ENCODE data around the gene THSD4. TPM values are rescaled to one million over a fixed set of nuclear protein-coding genes. Genes with fewer than 3 reads are reported as not detected.

Gene THSD4
- polyA plus RNA-seq, 2 of the 4 experiments (the other 2 are of a cell fraction), result 15.8 to 40.7 TPM

DNA sequence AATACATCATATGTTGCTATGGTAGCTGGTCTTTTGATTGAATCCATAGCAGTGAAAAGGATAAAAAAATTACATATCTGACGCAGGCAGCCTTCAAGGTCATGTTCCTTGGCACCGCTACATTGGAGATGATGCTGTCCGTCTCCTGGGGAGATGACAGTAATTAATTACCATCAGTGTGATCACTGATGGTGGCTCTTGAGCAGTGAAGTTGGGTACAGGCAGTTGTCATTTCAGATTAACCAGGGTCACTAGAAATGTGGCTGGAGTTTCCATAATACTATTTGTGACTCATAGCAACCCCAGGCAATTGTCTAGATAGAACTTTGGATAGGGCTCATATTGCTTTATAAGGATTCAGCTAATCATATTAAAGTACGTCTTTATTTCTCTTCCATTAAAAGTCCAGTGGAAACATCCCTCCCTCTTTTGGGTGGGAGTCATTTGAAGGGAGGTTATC, 136.3 kb downstream of the THSD4 start:
- 42% methylated on average over 4 of the region's 4 CpGs for WGBS (ENCODE audit: missing lambda C conversion rate)
- Histone ChIP-seq H3K9me3 (no peaks in the 10 kb centered on the region), H3K4me1 (peaks cover 58% of the 10 kb centered on the region), H3K27ac (peak overlapping the region; percentile 85 to 86), H3K4me3 (no peak overlapping the region; the same call in 2 of the 3 replicates), H3K4me2 (peak overlapping the region; percentile 65)
- no peak for TF ChIP-seq MAZ (IDR thresholded peaks at IDR 0.05; ENCODE audit: borderline replicate concordance, low read depth, low read length)
- TF ChIP-seq RFX5 (IDR thresholded peaks at IDR 0.05), result peak; percentile 77
- ChIA-PET CTCF (interaction anchor here (1.4 to 3.0 kb wide), 6 partner anchors 10 to 188 kb away, joined by 3 to 14 read pairs (median 6); no protein-coding TSS in a partner anchor), POLR2A (interaction anchor here (0.7 to 1.8 kb wide), 6 partner anchors 12 to 137 kb away, joined by 3 to 17 read pairs (median 4); partner anchors contain the start of gene THSD4)
- FAIRE-seq (no peak), ATAC-seq (peak; percentile 60 to 67; a peak in 5 of 6 replicates), DNase-seq (ENCODE audit: low read depth in 1 of 2, low spot score in 1 of 2) (peak; percentile 52 to 68)

DNA sequence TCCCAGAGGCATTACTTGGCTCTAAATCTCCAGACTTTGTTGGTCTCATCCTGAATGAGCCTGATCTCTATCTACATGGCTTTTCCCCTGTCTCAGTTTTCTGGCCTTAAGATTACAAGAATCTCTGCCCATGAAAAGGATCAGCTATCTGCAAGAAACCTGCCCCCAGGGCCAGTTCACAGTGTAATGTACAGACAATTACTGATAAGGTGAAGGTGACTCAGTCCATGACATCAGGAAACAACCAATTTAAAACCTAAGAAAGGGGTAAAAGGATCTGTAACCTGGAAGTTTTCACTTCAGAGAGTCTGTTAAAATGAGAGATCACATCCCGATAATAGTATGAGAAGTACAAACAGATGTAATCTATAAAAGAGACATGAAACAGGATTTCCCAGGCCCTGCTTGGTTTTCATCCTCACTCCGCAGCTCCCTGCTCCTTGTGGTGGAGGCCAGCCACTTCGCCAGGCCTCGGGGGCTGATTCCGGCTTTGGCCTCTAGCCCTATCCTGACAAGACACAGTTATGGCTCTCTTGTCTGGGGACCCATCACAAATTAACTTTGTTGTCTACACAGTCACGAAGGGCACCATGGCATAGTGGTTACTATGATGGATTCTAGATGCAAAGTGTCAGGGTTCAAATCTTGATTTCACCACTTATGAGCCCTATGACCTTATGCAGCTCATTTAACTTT, 136.9 kb downstream of the THSD4 start:
- Histone ChIP-seq H3K4me1 (peaks cover 58% of the 10 kb centered on the region), H3K27ac (peak overlapping the region; percentile 85 to 86), H3K9me3 (no peaks in the 10 kb centered on the region), H3K4me2 (peak overlapping the region; percentile 65), H3K4me3 (no peak overlapping the region; the same call in 2 of the 3 replicates)
- ChIA-PET CTCF (interaction anchor here (0.9 to 3.0 kb wide), 10 partner anchors 11 to 188 kb away, joined by 3 to 14 read pairs (median 4); no protein-coding TSS in a partner anchor), POLR2A (interaction anchor here (0.7 to 1.8 kb wide), 6 partner anchors 13 to 137 kb away, joined by 3 to 17 read pairs (median 4); partner anchors contain the start of gene THSD4)
- 14% methylated on average over 6 of the region's 6 CpGs for WGBS (ENCODE audit: missing lambda C conversion rate)
- peak; percentile 85 to 96 for DNase-seq (ENCODE audit: low read depth in 1 of 2, low spot score in 1 of 2)
- peak; percentile 89 for FAIRE-seq
- TF ChIP-seq EHF (CRISPR knock-in tag; IDR thresholded peaks at IDR 0.05) (no peak), POLR2A (IDR thresholded peaks at IDR 0.05; ENCODE audit: low read length) (no peak), ESRRA (IDR thresholded peaks at IDR 0.05; ENCODE audit: borderline replicate concordance, low read length) (peak; percentile 34; the same call in 1 of the 2 replicates), ZNF302 (CRISPR knock-in tag; IDR thresholded peaks at IDR 0.05) (no peak), FOSB (CRISPR knock-in tag; IDR thresholded peaks at IDR 0.05) (no peak), JUNB (IDR thresholded peaks at IDR 0.05) (peak; percentile 89), FOSL2 (IDR thresholded peaks at IDR 0.05) (peak; percentile 82), FOSL2 (CRISPR knock-in tag; IDR thresholded peaks at IDR 0.05) (peak; percentile 93), PHF8 (IDR thresholded peaks at IDR 0.05; ENCODE audit: borderline replicate concordance, low read depth) (no peak), EP300 (IDR thresholded peaks at IDR 0.05) (peak; percentile 69 to 79; a peak in 4 of 5 replicates), NFE2L2 (conservative IDR thresholded peaks at IDR 0.05; ENCODE audit: low read length) (no peak), CEBPB (IDR thresholded peaks at IDR 0.05) (peak in 1 of 2 experiments; percentile 57; a peak in 2 of 4 replicates), JUN (IDR thresholded peaks at IDR 0.05) (peak; percentile 66; a peak in 3 of 5 replicates), GATA3 (IDR thresholded peaks at IDR 0.05; ENCODE audit: borderline replicate concordance) (peak; percentile 97), RAD21 (conservative IDR thresholded peaks at IDR 0.05 in 1 of 2, IDR thresholded peaks at IDR 0.05 in 1 of 2) (peak in 1 of 2 experiments; percentile 33; a peak in 2 of 5 replicates), SMC3 (IDR thresholded peaks at IDR 0.05) (no peak), SREBF2 (IDR thresholded peaks at IDR 0.05) (peak; percentile 37; the same call in 1 of the 2 replicates), BHLHE40 (IDR thresholded peaks at IDR 0.05; ENCODE audit: low read depth, low read length) (peak; percentile 62; the same call in 1 of the 2 replicates), ZSCAN20 (CRISPR knock-in tag; IDR thresholded peaks at IDR 0.05) (peak; percentile 68; the same call in 1 of the 2 replicates), POLR2AphosphoS2 (conservative IDR thresholded peaks at IDR 0.05; ENCODE audit: low read length) (no peak), HDAC2 (IDR thresholded peaks at IDR 0.05) (no peak), MAFK (IDR thresholded peaks at IDR 0.05; ENCODE audit: partially characterized antibody) (no peak), HEYL (CRISPR knock-in tag; IDR thresholded peaks at IDR 0.05) (peak; percentile 71; the same call in 1 of the 2 replicates), MYC (IDR thresholded peaks at IDR 0.05; ENCODE audit: borderline replicate concordance, low read length) (no peak), KDM5A (IDR thresholded peaks at IDR 0.05) (no peak), TP53 (CRISPR knock-in tag; IDR thresholded peaks at IDR 0.05) (peak; percentile 15; the same call in 1 of the 2 replicates)
- TF ChIP-seq, protein P1, sequence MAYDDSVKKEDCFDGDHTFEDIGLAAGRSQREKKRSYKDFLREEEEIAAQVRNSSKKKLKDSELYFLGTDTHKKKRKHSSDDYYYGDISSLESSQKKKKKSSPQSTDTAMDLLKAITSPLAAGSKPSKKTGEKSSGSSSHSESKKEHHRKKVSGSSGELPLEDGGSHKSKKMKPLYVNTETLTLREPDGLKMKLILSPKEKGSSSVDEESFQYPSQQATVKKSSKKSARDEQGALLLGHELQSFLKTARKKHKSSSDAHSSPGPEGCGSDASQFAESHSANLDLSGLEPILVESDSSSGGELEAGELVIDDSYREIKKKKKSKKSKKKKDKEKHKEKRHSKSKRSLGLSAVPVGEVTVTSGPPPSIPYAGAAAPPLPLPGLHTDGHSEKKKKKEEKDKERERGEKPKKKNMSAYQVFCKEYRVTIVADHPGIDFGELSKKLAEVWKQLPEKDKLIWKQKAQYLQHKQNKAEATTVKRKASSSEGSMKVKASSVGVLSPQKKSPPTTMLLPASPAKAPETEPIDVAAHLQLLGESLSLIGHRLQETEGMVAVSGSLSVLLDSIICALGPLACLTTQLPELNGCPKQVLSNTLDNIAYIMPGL (CRISPR knock-in tag; IDR thresholded peaks at IDR 0.05; ENCODE audit: borderline replicate concordance), result no peak
- TF ChIP-seq, protein P2, sequence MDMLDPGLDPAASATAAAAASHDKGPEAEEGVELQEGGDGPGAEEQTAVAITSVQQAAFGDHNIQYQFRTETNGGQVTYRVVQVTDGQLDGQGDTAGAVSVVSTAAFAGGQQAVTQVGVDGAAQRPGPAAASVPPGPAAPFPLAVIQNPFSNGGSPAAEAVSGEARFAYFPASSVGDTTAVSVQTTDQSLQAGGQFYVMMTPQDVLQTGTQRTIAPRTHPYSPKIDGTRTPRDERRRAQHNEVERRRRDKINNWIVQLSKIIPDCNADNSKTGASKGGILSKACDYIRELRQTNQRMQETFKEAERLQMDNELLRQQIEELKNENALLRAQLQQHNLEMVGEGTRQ (IDR thresholded peaks at IDR 0.05), result no peak
- TF ChIP-seq, protein P3, sequence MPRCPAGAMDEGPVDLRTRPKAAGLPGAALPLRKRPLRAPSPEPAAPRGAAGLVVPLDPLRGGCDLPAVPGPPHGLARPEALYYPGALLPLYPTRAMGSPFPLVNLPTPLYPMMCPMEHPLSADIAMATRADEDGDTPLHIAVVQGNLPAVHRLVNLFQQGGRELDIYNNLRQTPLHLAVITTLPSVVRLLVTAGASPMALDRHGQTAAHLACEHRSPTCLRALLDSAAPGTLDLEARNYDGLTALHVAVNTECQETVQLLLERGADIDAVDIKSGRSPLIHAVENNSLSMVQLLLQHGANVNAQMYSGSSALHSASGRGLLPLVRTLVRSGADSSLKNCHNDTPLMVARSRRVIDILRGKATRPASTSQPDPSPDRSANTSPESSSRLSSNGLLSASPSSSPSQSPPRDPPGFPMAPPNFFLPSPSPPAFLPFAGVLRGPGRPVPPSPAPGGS (IDR thresholded peaks at IDR 0.05), result 0 out of 3 replicates have a peak, but pooled peaks have one; percentile 52
- TF ChIP-seq, protein P4, sequence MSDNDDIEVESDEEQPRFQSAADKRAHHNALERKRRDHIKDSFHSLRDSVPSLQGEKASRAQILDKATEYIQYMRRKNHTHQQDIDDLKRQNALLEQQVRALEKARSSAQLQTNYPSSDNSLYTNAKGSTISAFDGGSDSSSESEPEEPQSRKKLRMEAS (IDR thresholded peaks at IDR 0.05), result peak; percentile 35
- TF ChIP-seq, protein P5, sequence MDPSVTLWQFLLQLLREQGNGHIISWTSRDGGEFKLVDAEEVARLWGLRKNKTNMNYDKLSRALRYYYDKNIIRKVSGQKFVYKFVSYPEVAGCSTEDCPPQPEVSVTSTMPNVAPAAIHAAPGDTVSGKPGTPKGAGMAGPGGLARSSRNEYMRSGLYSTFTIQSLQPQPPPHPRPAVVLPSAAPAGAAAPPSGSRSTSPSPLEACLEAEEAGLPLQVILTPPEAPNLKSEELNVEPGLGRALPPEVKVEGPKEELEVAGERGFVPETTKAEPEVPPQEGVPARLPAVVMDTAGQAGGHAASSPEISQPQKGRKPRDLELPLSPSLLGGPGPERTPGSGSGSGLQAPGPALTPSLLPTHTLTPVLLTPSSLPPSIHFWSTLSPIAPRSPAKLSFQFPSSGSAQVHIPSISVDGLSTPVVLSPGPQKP (IDR thresholded peaks at IDR 0.05; ENCODE audit: low read depth, low read length), result no peak
- peak; percentile 85 to 89 for ATAC-seq

Data from A549 (cell line).